ENCODE measurements around the gene OPN1SW. TPM values are rescaled to one million over a fixed set of nuclear protein-coding genes. Genes with fewer than 3 reads are reported as not detected.

Gene OPN1SW
- total RNA-seq, 4 donors from 2014 or later = not detected

DNA sequence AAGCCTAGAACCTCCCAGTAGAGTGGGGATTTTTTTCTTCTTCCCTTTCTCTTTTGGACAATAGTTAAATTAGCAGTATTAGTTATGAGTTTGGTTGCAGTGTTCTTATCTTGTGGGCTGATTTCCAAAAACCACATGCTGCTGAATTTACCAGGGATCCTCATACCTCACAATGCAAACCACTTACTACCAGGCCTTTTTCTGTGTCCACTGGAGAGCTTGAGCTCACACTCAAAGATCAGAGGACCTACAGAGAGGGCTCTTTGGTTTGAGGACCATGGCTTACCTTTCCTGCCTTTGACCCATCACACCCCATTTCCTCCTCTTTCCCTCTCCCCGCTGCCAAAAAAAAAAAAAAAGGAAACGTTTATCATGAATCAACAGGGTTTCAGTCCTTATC is 5.4 kb downstream of the OPN1SW start:
- no peaks in the 10 kb centered on the region for H3K27me3 ChIP-seq
- H3K9me3 ChIP-seq = no peaks in the 10 kb centered on the region
- no peak for DNase-seq
- no peak overlapping the region for H3K4me3 ChIP-seq
- no peak for TF ChIP-seq POLR2A (IDR thresholded peaks at IDR 0.05)
- TF ChIP-seq, protein P1, sequence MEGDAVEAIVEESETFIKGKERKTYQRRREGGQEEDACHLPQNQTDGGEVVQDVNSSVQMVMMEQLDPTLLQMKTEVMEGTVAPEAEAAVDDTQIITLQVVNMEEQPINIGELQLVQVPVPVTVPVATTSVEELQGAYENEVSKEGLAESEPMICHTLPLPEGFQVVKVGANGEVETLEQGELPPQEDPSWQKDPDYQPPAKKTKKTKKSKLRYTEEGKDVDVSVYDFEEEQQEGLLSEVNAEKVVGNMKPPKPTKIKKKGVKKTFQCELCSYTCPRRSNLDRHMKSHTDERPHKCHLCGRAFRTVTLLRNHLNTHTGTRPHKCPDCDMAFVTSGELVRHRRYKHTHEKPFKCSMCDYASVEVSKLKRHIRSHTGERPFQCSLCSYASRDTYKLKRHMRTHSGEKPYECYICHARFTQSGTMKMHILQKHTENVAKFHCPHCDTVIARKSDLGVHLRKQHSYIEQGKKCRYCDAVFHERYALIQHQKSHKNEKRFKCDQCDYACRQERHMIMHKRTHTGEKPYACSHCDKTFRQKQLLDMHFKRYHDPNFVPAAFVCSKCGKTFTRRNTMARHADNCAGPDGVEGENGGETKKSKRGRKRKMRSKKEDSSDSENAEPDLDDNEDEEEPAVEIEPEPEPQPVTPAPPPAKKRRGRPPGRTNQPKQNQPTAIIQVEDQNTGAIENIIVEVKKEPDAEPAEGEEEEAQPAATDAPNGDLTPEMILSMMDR (IDR thresholded peaks at IDR 0.05) = no peak
- no peaks in the 10 kb centered on the region for H3K4me1 ChIP-seq
- H3K27ac ChIP-seq = no peak overlapping the region
- H3K36me3 ChIP-seq = peaks cover 0 to 65% (median 6%) of the 10 kb centered on the region in 3 donors

DNA sequence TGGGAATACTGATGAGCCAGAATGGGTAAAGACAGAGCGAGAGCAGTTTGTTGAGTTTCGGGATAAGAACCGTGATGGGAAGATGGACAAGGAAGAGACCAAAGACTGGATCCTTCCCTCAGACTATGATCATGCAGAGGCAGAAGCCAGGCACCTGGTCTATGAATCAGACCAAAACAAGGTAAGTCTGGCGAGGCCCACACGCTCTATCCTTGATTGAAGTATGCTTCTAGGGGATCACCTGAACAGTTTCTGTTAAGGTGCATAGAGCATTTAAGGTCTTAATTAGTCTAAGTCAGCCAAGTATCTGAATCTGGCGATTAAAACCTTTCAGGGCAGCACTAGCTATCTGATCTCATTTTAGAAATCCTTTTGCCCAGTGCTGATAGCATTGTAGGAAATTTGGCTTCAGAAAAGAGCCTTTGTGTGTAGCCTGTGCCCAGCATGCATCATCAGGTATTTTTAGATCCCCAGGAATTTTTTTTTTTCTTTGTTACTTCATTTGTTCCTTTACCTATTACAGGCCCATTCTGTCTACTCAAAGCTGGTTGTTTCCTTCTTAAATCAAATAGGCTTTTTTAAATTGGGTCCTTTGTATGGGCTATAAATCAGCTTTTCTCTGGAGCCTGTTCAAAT is 8.0 kb downstream of the OPN1SW start:
- H3K4me1 ChIP-seq = no peaks in the 10 kb centered on the region
- peaks cover 0 to 84% (median 6%) of the 10 kb centered on the region in 3 donors for H3K36me3 ChIP-seq
- H3K27ac ChIP-seq = no peak overlapping the region
- TF ChIP-seq, protein P1 (IDR thresholded peaks at IDR 0.05) = no peak
- no peak for TF ChIP-seq POLR2A (IDR thresholded peaks at IDR 0.05)
- H3K4me3 ChIP-seq = no peak overlapping the region
- H3K27me3 ChIP-seq = no peaks in the 10 kb centered on the region
- no peak for DNase-seq
- H3K9me3 ChIP-seq = no peaks in the 10 kb centered on the region

DNA sequence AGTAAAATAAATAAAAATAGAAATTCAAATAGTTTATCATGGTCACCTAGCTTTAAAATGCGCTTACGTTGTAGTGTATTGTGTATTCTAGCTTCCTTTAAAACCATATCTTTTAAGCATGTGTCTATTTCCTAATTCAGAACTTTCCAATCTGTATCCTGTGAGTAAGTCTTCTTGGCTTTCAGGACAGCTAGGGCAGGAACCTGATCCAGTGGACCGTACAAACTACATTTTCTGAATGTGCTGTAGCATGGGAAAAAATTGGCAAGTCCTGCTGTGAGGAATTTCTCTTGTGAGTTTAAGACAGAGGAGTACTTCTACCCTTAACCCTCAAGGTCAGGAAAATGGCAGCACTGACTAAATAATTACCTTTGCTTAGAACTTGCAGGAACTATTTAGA is 12.1 kb downstream of the OPN1SW start:
- Histone ChIP-seq H3K27ac (no peak overlapping the region), H3K4me1 (no peaks in the 10 kb centered on the region), H3K9me3 (no peaks in the 10 kb centered on the region), H3K27me3 (no peaks in the 10 kb centered on the region), H3K36me3 (peaks cover 0 to 86% (median 0%) of the 10 kb centered on the region in 3 donors), H3K4me3 (no peak overlapping the region)
- DNase-seq = no peak
- no peak for TF ChIP-seq POLR2A (IDR thresholded peaks at IDR 0.05)
- TF ChIP-seq, protein P1 (IDR thresholded peaks at IDR 0.05) = no peak

- Histone ChIP-seq H3K27ac (no peak overlapping the region), H3K9me3 (no peaks in the 10 kb centered on the region), H3K36me3 (peaks cover 0 to 76% (median 0%) of the 10 kb centered on the region in 3 donors), H3K27me3 (no peaks in the 10 kb centered on the region), H3K4me3 (no peak overlapping the region), H3K4me1 (no peaks in the 10 kb centered on the region)
- TF ChIP-seq, protein P1 (IDR thresholded peaks at IDR 0.05) = no peak
- TF ChIP-seq POLR2A (IDR thresholded peaks at IDR 0.05) = no peak
- no peak for DNase-seq
Measured at GRCh38 chr7:128759242-128759641, 16.4 kb downstream of the OPN1SW start.

DNA sequence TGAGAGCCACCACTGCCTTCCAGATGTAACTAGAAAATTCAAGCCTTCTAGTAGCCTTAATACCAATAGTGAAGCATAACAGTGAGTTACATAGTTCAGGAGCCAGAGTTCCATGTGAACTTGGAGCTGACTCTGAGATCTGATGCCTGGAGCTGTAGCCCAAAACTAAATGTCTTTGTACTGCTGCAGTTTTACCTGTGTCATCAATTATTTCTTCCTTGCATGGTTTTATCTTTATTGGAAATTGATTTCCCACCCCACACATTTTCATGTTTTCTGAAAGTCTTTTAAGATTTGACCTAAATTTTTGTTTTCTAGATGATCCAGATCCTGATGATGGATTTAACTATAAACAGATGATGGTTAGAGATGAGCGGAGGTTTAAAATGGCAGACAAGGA is 17.0 kb downstream of the OPN1SW start:
- H3K4me3 ChIP-seq = no peak overlapping the region
- H3K27ac ChIP-seq = no peak overlapping the region
- H3K4me1 ChIP-seq = no peaks in the 10 kb centered on the region
- TF ChIP-seq POLR2A (IDR thresholded peaks at IDR 0.05) = no peak
- TF ChIP-seq, protein P1 (IDR thresholded peaks at IDR 0.05) = no peak
- no peak for DNase-seq
- no peaks in the 10 kb centered on the region for H3K27me3 ChIP-seq
- H3K9me3 ChIP-seq = no peaks in the 10 kb centered on the region
- peaks cover 0 to 74% (median 0%) of the 10 kb centered on the region in 3 donors for H3K36me3 ChIP-seq

Data from Peyer's patch (tissue), 4 donors.